T1000 (cell line): ENCODE results near the gene ZACN.
A peak's percentile ranks its signal among the peaks of the same experiment; 100 is the strongest.

Experiments
- DNase-seq: peaks from one replicate; lab custom pipeline; 2025; ENCODE audit warnings: mixed read lengths; lab: John Stamatoyannopoulos, UW

Gene ZACN

DNA sequence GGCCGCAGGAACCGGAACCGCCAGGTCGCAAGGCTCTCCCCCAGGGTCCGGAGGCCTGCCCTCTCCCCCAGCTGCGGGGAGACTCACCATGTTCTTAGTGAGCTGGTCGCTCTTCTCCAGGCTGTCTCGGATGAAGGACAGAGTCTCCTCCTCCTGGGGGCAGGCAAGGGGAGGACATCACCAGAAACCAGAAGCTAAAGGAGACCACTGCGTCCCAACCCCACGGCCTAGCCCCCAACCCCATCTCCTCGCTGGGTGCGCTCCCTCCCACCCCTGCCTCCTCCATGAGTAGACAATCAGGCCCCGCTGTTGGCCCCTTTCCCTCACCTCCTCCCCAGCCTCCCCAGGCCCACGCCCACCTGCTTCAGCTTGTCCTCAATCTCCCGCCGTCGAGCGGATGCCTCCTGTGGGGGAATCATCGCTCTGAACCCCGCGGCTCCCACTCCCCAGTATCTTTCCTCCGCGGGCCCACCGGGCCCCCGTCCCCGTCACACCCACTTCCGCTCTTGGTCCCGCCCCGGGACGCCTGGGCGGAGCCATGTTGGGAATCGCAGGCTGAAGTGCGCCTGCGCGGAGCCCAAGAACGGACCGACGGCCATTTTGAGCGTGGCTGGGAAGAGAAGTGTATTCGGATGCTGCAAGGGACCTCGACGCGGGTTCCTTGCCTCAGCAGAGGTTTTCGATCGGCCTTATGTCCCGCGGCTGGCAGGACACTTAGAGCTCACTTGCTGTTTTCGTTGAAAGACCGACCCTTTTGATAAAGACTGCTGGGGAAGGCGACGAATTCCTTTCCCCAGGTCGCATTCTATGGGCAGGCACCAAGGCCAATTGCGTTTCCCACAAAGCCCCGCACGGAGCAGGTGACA, 24.5 kb downstream of the ZACN start, which contains the start of gene EXOC7:
EXOC7 (minus strand) TSS at position 514 of the 866 bp plus-strand sequence; CDS start at position 419, 95 bp downstream.
- peak; percentile 90 for DNase-seq

GRCh38 chr17:76104140-76104895, 25.3 kb downstream of the ZACN start:
- DNase-seq = no peak

DNA sequence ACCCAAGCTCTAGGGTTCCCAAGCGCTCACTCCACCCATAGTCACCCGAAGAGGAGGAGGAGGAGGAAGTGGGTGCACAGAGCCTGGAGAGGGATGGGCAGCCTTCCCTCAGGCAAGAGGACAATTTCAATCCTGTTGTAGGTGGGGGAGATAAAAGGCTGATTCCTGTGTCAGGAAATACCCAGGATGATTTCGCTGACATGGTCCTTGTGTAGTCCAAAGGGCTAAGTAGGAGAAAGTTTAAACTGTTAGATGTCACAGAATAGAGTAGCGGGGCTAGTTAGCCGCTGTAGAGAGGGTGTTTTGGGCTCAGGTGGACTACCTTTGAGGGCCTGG, 25.9 kb downstream of the ZACN start:
- no peak for DNase-seq

GRCh38 chr17:76106703-76107102, 27.7 kb downstream of the ZACN start:
- DNase-seq = no peak

- DNase-seq = no peak
These were observed 28.5 kb downstream of the ZACN start for GRCh38 chr17:76107509-76107908.

GRCh38 chr17:76111956-76112355, 33.0 kb downstream of the ZACN start:
- DNase-seq = no peak

- no peak for DNase-seq
These were observed 36.3 kb downstream of the ZACN start for GRCh38 chr17:76115138-76115754.

DNA sequence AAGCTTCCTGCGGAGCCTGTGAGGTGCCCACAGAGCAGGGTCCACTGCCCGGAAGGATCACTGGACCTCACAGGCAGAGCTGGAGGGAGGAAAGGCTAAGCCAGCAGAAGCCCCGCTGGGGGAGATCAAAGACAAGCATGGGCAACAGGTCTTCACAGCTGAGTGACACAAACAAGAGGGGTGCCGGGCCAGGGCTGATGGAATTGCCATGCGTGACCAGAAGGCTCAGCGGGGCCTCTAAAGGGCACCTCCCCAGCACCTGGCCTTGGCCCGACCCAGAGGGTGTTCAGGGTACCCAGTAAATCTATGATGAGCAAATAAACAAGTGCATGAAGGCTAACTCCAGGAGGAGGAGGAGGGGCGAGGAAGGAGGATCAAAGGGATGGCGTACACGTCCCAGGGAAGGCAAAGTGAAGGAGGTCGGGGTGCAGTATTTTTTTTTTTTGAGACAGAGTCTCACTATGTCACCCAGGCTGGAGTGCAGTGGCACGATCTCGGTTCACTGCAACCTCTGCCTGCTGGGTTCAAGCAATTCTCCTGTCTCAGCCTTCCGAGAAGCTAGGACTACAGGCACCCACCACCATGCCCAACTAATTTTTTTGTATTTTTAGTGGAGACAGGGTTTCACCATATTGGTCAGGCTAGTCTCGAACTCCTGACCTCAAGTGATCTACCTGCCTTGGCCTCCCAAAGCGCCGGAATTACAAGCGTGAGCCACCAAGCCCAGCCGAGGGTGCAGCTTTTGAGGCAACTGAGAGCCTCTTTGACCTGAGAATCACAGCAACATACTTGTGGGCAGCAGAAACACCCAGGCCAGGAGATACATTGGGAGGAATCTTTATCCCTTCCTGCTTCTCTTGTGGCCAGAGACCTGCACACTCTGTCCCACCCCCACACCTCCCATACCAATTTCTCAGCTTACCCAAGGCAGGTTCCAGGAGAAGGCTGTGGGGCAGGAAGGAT, 40.7 kb downstream of the ZACN start:
- DNase-seq = no peak

GRCh38 chr17:76120658-76121008, 41.7 kb downstream of the ZACN start:
- no peak for DNase-seq

DNA sequence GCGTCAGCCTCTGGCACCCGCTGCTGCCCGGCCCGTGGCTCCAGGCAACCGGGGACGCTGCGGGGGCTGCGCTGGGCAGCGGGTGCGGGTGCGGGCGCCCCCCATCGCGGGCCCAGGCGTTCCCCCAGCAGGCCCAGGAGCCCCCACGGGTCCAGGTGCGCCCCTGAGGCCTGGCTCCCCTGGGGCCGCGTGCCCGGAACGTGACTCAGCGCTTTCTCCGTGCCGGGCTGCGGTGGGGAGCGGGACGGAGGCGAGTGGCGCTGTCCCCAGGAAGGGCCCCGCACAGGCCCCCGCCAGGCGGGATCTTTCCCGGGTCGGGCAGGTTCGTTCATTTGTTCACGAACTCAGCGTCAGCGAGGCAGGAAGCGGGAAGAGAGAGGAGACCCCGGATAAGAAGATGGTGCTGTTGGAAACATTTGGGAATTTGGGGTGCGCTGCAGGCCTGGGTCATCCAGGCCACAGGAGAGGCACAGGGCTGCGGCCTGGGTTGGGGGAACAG, 43.0 kb downstream of the ZACN start:
- DNase-seq = no peak

GRCh38 chr17:76122431-76123190, 43.6 kb downstream of the ZACN start:
- DNase-seq = no peak

- DNase-seq = no peak
These were observed 44.2 kb downstream of the ZACN start for GRCh38 chr17:76123191-76123499.

DNA sequence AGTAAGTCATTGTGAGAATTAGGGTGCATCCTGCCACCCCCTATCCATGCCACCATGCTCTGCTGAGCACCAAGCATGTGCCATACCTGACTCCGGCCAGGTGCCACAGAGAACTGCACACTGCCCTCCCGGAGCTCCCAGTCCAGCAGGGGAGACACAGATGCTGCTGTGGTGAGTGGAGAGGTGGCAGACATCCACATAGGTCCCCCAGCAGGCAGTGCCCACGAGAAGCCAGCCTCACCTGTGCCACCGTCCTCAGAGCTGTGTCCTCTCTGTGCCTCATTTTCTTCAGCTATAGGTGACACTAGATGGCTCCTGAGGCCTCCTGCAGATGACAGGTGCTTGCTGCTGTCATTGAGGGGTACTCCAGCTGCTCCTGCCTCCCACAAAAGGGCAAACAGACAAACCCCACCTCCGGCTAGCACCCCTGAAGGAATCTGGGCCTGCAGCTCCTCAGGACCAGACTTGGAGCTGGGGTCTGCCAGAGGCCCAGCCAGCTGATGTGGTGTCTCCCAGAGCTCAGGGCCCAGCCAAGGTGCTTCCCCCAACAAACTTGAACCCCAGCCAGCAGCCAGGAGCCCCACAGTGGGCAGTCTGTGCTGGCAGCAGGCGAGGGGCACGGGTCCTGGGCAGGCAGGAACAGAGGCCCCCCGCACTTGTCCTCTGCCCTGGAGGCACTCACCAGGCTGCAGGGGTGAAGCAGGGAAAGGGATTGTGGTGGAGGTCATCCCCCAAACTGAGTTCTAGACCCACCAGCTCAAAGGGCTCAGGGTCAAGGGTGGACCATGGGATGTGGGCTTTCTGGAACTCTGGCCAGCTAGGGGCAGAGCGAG, 45.0 kb downstream of the ZACN start:
- no peak for DNase-seq

DNA sequence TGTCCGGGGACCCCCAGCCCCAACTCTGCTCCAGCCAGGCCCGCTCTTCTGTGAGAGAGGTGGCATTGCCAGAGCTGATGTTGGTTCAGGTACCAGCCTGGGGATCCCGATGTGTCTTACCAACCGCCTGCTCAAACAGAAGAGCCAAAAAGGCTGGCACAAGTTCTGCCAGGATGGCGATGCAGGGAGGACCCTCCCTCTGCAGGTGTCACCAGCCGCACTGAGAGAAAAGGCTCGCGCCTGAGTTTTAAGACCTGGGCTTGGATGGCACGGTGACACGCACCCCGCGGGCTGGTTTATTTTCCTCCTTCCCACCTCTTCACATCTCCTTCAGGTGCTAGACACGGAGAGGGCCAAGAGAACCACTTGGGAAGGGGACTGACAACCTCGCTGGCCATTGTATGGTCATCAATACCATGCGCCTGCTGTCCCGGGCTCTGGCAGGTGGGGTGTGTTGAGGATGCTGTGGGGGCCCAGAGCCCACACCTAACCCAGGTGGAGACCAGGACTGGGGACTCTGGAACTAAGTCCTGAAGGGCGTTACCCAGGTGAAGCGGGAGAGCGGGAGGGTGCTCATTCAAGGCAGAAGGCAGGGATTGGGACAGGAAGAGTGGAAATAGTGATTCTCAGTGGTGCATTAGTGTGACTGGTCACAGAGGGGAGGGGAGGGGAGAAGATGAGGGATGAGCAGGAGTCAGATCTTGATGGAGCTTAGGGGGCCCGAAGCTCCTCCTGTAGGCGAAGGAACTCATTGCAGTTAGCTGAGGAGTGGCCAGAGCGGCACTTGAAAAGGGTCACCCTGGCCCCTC, 45.8 kb downstream of the ZACN start:
- no peak for DNase-seq

DNA sequence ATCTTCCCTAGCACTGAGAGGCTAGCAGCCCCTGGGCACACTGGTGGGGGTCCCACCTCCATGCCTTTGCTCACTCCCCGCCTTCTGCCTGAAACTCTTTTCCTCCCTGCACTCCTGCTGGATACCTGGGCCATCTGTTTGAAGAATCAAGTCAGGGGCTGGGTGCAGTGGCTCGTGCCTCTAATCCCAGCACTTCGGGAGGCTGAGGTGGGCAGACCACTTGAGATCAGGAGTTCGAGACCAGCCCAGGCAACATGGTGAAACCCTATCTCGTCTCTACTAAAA, 46.4 kb downstream of the ZACN start:
- DNase-seq = no peak

DNA sequence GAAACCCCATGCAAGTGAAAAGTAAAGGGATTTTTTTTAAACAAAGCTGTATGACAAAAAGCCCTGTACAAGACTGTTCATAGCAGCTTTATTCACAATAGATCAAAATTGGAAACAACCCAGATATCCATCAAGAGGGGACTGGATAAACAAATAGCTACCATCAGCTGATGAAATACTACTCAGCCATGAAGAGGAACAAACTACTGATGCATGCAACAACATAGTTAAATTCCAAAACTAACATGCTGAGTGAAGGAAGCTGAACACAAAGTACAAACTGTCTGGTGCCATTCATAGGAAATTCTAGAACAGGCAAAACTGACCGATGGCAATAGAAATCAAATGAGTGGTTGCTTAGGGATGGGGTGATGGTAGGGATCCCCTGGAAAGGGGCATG, 46.9 kb downstream of the ZACN start:
- DNase-seq = no peak

GRCh38 chr17:76130473-76130872, 51.5 kb downstream of the ZACN start:
- no peak for DNase-seq

DNA sequence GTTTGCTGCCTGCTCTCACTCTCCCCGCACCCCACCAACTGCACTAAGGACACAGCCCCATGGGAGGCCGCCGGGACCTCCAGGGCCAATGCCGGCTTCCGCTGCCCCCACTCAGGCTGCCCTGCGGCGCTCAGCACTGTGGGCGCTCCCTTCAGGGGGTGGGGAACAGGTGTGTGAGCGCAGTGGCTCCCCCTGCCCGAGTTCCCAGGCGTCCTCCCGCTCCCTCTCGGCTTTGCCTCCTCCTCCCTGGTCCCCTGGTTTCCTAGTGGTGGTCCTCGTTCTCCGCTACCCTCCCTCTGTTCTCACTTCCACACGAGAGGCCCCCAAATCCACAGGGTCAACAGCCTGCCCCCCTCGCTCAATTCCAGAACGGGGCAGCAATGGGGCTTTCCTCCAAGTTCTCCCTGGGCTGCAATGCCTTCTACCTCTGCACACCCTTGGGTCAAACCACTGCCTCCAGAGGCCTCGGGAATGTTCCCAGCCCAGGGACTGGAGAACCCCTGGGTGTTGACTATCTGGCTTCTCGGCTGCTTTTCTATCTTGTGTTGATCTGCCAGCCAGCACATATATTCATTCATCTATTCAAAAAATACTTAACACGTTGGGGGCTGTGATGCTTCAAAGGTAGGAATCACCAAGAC, 52.2 kb downstream of the ZACN start:
- no peak for DNase-seq
